Spinal cord (tissue), 10 donors: Measurements from ENCODE around the gene COASY. TPM values are rescaled to one million over a fixed set of nuclear protein-coding genes. Genes with fewer than 3 reads are reported as not detected.

ENCODE experiments used
- DNase-seq, 6 donors: peaks; one replicate each; pipeline versions ENCODE4 v3.0.0 to v3.0.0-alpha.2; 2013 to 2015; ENCODE audit warnings: low spot score in 6 of 6, low read depth in 4 of 6
- H3K27ac ChIP-seq: one replicate; pipeline ENCODE4 v1.5.1; 2013; ENCODE audit warnings: low read depth, low read length, control low read depth
- H3K27me3 ChIP-seq: one replicate; pipeline ENCODE4 v1.6.1; 2013; ENCODE audit warnings: low read length; ENCODE audit not compliant: control insufficient read depth, insufficient read depth
- H3K36me3 ChIP-seq: one replicate; pipeline ENCODE4 v1.6.1; 2013; ENCODE audit warnings: low read length; ENCODE audit not compliant: control insufficient read depth, insufficient read depth
- H3K4me1 ChIP-seq: one replicate; pipeline ENCODE4 v1.6.1; 2013; ENCODE audit warnings: low read length; ENCODE audit not compliant: control insufficient read depth, insufficient read depth
- H3K4me3 ChIP-seq: one replicate; pipeline ENCODE4 v1.5.1; 2013; ENCODE audit warnings: low read depth, low read length, control low read depth
- H3K9me3 ChIP-seq: one replicate; pipeline ENCODE4 v1.6.1; 2013; ENCODE audit warnings: low read length; ENCODE audit not compliant: control insufficient read depth, insufficient read depth
- WGBS: methylation state at CpG from one replicate; pipeline ENCODE4 v1.1.5; 2013; ENCODE audit warnings: missing lambda C conversion rate; ENCODE audit not compliant: insufficient coverage; 5-methylcytosine and 5-hydroxymethylcytosine counted together
- polyA plus RNA-seq, 2 donors: library from polyadenylated mRNA; unstranded; fragments of 120-200 nt; gene quantifications; one replicate each; pipeline ENCODE4 v1.2.1, GENCODE V29; 2013; ENCODE audit not compliant: insufficient read length in 2 of 2
- total RNA-seq, 2 donors: library from RNA; depleted of rRNA in 1 of 2; stranded (reverse); fragments of 120-200 nt in 1 of 2; fragments of >200 nt in 1 of 2; gene quantifications; one replicate each; pipeline versions ENCODE4 v1.2.3 to v1.2.4, GENCODE V29; 2013 to 2014
- donor health status: healthy.

The COASY gene
- total and polyA plus RNA-seq, 4 donors = 12.8 to 49.7 (median 35.2) TPM

DNA sequence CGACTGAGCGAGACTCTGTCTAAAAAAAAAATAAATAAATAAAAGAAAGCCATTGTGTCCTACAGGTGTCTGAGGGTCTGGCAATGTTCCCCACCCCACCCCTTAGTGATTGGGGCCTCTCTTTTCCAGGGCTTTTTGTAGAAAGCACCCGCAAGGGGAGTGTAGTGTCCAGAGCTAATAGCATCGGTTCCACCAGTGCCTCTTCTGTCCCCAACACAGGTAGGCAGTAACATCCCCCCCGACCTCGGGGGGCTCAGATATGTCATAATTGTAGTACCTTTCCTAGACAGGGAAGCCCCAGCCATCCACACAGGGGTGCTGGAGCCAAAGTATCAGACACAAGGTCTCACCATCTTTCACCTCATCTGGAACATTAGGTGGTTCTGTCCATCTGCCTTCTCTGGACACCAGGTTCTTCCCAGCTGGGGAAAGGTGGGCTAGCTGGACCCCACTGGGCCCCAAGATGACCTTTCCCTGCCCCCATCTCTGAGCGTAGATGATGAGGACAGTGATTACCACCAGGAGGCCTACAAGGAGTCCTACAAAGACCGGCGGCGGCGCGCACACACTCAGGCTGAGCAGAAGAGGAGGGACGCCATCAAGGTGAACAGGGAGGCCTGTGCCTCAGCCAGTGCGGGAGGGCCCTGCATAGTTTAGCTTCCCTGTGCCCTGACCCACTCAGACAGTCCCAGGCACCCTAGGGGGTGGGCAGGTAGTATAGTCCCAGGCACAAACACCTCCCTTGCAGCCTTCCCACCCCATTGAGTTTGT lies 6.6 kb downstream of the COASY start:
- Histone ChIP-seq H3K4me1 (peaks cover 41% of the 10 kb centered on the region), H3K36me3 (peaks cover 88% of the 10 kb centered on the region), H3K27me3 (no peaks in the 10 kb centered on the region), H3K9me3 (no peaks in the 10 kb centered on the region), H3K27ac (no peak overlapping the region), H3K4me3 (no peak overlapping the region)
- 86% methylated on average over 11 of the region's 14 CpGs for WGBS
- no peak for DNase-seq

- H3K27me3 ChIP-seq = no peaks in the 10 kb centered on the region
- peaks cover 22% of the 10 kb centered on the region for H3K4me1 ChIP-seq
- no peak overlapping the region for H3K4me3 ChIP-seq
- H3K9me3 ChIP-seq = no peaks in the 10 kb centered on the region
- WGBS = 47% methylated on average over 7 of the region's 12 CpGs
- H3K36me3 ChIP-seq = peaks cover 78% of the 10 kb centered on the region
- H3K27ac ChIP-seq = no peak overlapping the region
- no peak for DNase-seq
Measured at GRCh38 chr17:42571435-42572225, 9.7 kb downstream of the COASY start.

- no peaks in the 10 kb centered on the region for H3K27me3 ChIP-seq
- peaks cover 73% of the 10 kb centered on the region for H3K36me3 ChIP-seq
- H3K27ac ChIP-seq = no peak overlapping the region
- H3K4me1 ChIP-seq = peaks cover 20% of the 10 kb centered on the region
- no peaks in the 10 kb centered on the region for H3K9me3 ChIP-seq
- 91% methylated on average over 4 of the region's 4 CpGs for WGBS
- no peak for DNase-seq
- H3K4me3 ChIP-seq = no peak overlapping the region
Measured at GRCh38 chr17:42573095-42573494, 11.1 kb downstream of the COASY start.

DNA sequence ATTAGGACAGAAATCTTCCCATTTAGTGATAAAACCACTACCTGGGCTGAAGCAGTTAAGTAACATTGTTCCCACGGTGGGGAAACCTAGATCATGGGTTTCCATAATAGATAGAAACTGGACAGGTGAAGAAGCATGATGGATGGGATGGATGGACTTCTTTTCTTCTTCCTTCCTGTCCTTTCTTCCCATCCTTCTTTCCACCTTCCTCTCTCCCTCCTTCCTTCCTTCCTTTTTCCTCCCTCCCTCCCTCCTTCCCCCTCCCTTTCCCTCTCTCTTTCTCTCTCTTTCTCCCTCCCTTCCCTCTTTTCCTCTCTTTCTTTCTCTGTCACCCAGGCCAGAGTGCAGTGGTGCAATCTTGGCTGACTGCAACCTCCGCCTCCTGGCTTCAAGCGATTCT lies 12.5 kb downstream of the COASY start:
- peaks cover 62% of the 10 kb centered on the region for H3K36me3 ChIP-seq
- H3K9me3 ChIP-seq = no peaks in the 10 kb centered on the region
- H3K4me3 ChIP-seq = no peak overlapping the region
- DNase-seq = no peak
- H3K27ac ChIP-seq = no peak overlapping the region
- H3K4me1 ChIP-seq = peaks cover 26% of the 10 kb centered on the region
- no peaks in the 10 kb centered on the region for H3K27me3 ChIP-seq
- WGBS = 100% methylated on average over 1 of the region's 3 CpGs

DNA sequence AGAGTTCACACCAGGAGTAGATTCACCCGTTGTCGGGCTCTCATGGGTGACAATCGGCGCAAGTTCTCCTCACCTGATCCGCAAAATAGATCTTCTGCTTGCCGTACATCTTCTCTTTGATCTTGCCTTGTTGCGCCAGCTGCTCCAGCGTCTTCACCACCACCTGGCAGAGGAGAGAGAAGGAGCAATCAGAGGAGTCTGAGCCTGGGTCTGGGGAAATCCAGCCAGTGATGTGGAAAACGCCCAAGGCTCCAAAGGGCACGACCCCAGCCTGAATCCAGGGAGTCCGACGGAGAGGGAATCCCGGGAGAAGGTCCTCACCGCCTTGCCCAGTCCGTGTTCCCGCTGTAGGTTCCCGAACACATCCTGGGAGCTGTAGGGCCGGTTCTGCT lies 15.2 kb downstream of the COASY start:
- peak overlapping the region; percentile 92 for H3K27ac ChIP-seq
- no peak for DNase-seq
- H3K36me3 ChIP-seq = peaks cover 60% of the 10 kb centered on the region
- no peaks in the 10 kb centered on the region for H3K9me3 ChIP-seq
- H3K4me1 ChIP-seq = peaks cover 26% of the 10 kb centered on the region
- 2% methylated on average over 16 of the region's 18 CpGs for WGBS
- no peaks in the 10 kb centered on the region for H3K27me3 ChIP-seq
- H3K4me3 ChIP-seq = peak overlapping the region; percentile 88

- H3K4me3 ChIP-seq = peak within 1 kb of the TSS; percentile 88
- H3K4me1 ChIP-seq = peaks cover 26% of the 10 kb centered on the region
- DNase-seq = peak in 5 of 6 donors; percentile 84 to 98 (median 91)
- WGBS = under 1% methylated on average over 52 of the region's 52 CpGs
- H3K9me3 ChIP-seq = no peaks in the 10 kb centered on the region
- no peaks in the 10 kb centered on the region for H3K27me3 ChIP-seq
- peak within 1 kb of the TSS; percentile 92 for H3K27ac ChIP-seq
- H3K36me3 ChIP-seq = peaks cover 61% of the 10 kb centered on the region
Measured at GRCh38 chr17:42577532-42578281, 15.8 kb downstream of the COASY start, which contains the start of gene PSMC3IP. TSS of gene PSMC3IP (minus strand) at chr17:42577729. CDS start at chr17:42577686, 43 bp downstream.

DNA sequence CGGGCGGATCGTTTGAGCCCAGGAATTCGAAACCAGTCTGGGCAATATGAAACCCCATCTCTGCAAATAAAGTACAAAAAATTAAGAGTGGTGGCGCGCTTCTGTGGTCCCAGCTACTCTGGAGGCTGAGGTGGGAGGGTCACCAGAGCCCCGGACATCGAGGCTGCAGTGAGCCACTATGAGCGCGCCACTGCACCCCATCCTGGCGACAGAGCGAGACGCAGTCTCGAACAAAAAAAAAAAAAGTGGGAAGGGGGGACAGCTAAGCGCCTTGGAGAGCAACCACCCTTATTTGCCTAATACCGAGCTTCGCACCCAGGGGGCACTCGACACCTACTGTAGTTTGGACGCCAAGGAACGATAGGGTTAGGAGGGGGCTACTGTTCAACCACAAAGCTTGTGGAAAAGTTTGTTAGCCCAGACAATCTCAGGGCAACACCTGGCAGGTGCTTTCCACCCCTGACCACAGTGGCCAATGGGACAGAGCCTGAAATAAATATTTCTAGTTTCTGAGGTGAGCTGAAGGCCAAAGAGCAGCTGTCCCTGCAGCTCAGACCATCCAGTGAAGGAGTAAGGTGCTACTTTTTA lies 16.4 kb downstream of the COASY start:
- no peaks in the 10 kb centered on the region for H3K27me3 ChIP-seq
- H3K27ac ChIP-seq = peak overlapping the region; percentile 92
- WGBS = under 1% methylated on average over 15 of the region's 20 CpGs
- H3K9me3 ChIP-seq = no peaks in the 10 kb centered on the region
- peaks cover 60% of the 10 kb centered on the region for H3K36me3 ChIP-seq
- DNase-seq = peak in 3 of 6 donors; percentile 66 to 90 (median 86)
- H3K4me3 ChIP-seq = peak overlapping the region; percentile 88
- H3K4me1 ChIP-seq = peaks cover 26% of the 10 kb centered on the region

DNA sequence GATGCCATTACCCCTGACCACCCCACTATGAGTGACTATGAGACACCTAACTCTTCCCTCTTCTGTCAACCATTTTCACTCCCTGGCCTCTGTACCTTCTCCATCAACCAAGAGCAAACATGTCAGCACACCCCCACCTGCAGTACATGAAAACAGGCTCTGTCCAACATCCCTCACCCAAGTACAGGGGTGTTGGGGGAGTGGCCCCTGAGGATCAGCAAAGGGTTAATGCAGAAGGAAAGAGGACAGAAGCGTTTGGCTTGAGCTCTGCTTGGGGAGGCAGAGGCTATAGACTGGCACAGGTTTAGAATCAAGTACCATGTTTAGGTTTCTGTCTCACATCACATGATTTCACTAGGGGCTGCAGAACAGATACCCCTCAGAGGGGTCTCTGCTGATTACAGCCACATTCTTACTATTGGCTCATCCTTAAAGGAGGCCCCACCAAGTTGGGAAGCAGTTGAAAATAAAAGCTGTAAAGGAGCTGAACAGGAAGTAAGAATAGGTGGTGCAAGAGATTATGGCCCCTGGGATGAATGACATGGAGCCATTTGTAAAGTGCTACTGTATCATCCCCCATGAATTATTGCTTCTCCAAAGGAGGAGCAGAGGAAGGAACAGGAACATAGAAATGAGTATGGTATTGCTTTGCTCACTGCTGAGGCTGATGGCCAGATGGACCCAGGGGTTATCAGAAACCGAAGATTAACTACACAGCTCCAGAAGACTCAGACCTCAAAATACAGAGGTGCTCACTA lies 18.0 kb downstream of the COASY start:
- 88% methylated on average over 1 of the region's 2 CpGs for WGBS

More for the DNA sequence above, 18.0 kb downstream of the COASY start:
- H3K4me3 ChIP-seq = no peak overlapping the region
- peaks cover 26% of the 10 kb centered on the region for H3K4me1 ChIP-seq
- H3K27ac ChIP-seq = no peak overlapping the region
- peaks cover 59% of the 10 kb centered on the region for H3K36me3 ChIP-seq
- no peak for DNase-seq
- H3K27me3 ChIP-seq = no peaks in the 10 kb centered on the region
- no peaks in the 10 kb centered on the region for H3K9me3 ChIP-seq
